Lower leg skin (tissue), 4 donors: ENCODE data around the gene IGIP. TPM values are rescaled to one million over a fixed set of nuclear protein-coding genes. Genes with fewer than 3 reads are reported as not detected.
A peak's percentile ranks its signal among the peaks of the same experiment; 100 is the strongest.

Source experiments
- DNase-seq, 2 donors: peaks; one replicate each; pipeline ENCODE4 v3.0.0-alpha.2; 2019; ENCODE audit warnings: low spot score in 2 of 2
- H3K4me3 ChIP-seq: fragments of 200-600 bp; sonication (generic); 2 replicates; pipeline ENCODE4 v1.5.1; 2017; ENCODE audit warnings: mild to moderate bottlenecking, low read depth; ENCODE audit not compliant: poor library complexity, severe bottlenecking
- CTCF ChIP-seq, 3 donors: fragments of 450-650 bp; IDR thresholded peaks; one replicate each; pipeline ENCODE4 v1.5.1; 2016; ENCODE audit warnings: antibody characterized with exemption in 3 of 3, mild to moderate bottlenecking in 3 of 3, moderate library complexity in 2 of 3
- POLR2A ChIP-seq, 2 donors: fragments of 450-650 bp; IDR thresholded peaks; one replicate each; pipeline ENCODE4 v1.6.1; 2016 to 2017; ENCODE audit warnings: antibody characterized with exemption in 2 of 2, mild to moderate bottlenecking in 1 of 2, moderate library complexity in 1 of 2
- WGBS, 2 donors: methylation state at CpG; one replicate each; pipeline ENCODE4 v1.1.5; 2018; 5-methylcytosine and 5-hydroxymethylcytosine counted together
- intact Hi-C: fragments of 100-400 bp; cut with DNase I; formaldehyde crosslinking; loops from one replicate; pipeline ENCODE4 v1.15.0; 2023; ENCODE audit warnings: low total_unique reads
- total RNA-seq, 4 donors: library from RNA; depleted of rRNA; stranded (reverse); fragments of >200 nt; gene quantifications; one replicate each; pipeline ENCODE4 v1.1.0, GENCODE V29; 2016

The IGIP gene
- total RNA-seq, 4 donors from 2014 or later: 7.5 to 10.4 (median 8.0) TPM

GRCh38 chr5:140112685-140113179 is 13.0 kb upstream of the IGIP start:
- DNase-seq: no peak
- H3K4me3 ChIP-seq: no peak overlapping the region
- intact Hi-C loops: no loop called here
- no peak for TF ChIP-seq POLR2A (IDR thresholded peaks at IDR 0.05)
- no peak for TF ChIP-seq CTCF (IDR thresholded peaks at IDR 0.05)
- WGBS, 2 donors: 28 to 34% methylated on average over 13 of the region's 13 CpGs

- intact Hi-C loops: no loop called here
- no peak for TF ChIP-seq POLR2A (IDR thresholded peaks at IDR 0.05)
- no peak for TF ChIP-seq CTCF (IDR thresholded peaks at IDR 0.05)
- DNase-seq: peak in 1 of 2 donors; percentile 86
- H3K4me3 ChIP-seq: peak overlapping the region; percentile 75
- WGBS, 2 donors: 0 to 1% methylated on average over 21 to 26 of the region's 28 CpGs
Measured at GRCh38 chr5:140113180-140113698, 12.5 kb upstream of the IGIP start.

- whole genome bisulfite sequencing, 2 donors: 0% methylated on average over 20 to 31 of the region's 60 CpGs
- intact Hi-C loops: no loop called here
- no peak for TF ChIP-seq POLR2A (IDR thresholded peaks at IDR 0.05)
- peak; percentile 95 to 99 for DNase-seq
- peak within 1 kb of the TSS; percentile 75 for H3K4me3 ChIP-seq
Measured at GRCh38 chr5:140113699-140114263, 12.0 kb upstream of the IGIP start, which contains the start of gene PURA. Gene PURA, plus strand, starts transcription at chr5:140114109. Its CDS starts 73 bp downstream, at chr5:140114182.

GRCh38 chr5:140114341-140115185 is 11.2 kb upstream of the IGIP start:
- intact Hi-C loops: no loop called here
- DNase-seq: peak; percentile 40 to 94
- peak overlapping the region; percentile 75 for H3K4me3 ChIP-seq
- 1% methylated on average over 27 to 52 of the region's 65 CpGs for WGBS, 2 donors
- TF ChIP-seq POLR2A (IDR thresholded peaks at IDR 0.05): no peak
- TF ChIP-seq CTCF (IDR thresholded peaks at IDR 0.05): no peak

- intact Hi-C loops: no loop called here
- no peak for DNase-seq
- no peak overlapping the region for H3K4me3 ChIP-seq
- WGBS, 2 donors: 37 to 46% methylated on average over 1 of the region's 1 CpG
- TF ChIP-seq CTCF (IDR thresholded peaks at IDR 0.05) (no peak), POLR2A (IDR thresholded peaks at IDR 0.05) (no peak)
Measured at GRCh38 chr5:140115186-140115500, 10.6 kb upstream of the IGIP start.

GRCh38 chr5:140116716-140117115 is 9.0 kb upstream of the IGIP start:
- no peak for TF ChIP-seq POLR2A (IDR thresholded peaks at IDR 0.05)
- TF ChIP-seq CTCF (IDR thresholded peaks at IDR 0.05): no peak
- no peak for DNase-seq
- intact Hi-C loops: no loop called here
- no peak overlapping the region for H3K4me3 ChIP-seq
- WGBS, 2 donors: 47 to 65% methylated on average over 2 of the region's 2 CpGs
